8988T (cell line): ENCODE measurements around the gene STX4.
A peak's percentile ranks its signal among the peaks of the same experiment; 100 is the strongest.

Experiments
- DNase-seq: peaks from one replicate; pipeline ENCODE4 v3.0.0; 2011

Gene STX4

DNA sequence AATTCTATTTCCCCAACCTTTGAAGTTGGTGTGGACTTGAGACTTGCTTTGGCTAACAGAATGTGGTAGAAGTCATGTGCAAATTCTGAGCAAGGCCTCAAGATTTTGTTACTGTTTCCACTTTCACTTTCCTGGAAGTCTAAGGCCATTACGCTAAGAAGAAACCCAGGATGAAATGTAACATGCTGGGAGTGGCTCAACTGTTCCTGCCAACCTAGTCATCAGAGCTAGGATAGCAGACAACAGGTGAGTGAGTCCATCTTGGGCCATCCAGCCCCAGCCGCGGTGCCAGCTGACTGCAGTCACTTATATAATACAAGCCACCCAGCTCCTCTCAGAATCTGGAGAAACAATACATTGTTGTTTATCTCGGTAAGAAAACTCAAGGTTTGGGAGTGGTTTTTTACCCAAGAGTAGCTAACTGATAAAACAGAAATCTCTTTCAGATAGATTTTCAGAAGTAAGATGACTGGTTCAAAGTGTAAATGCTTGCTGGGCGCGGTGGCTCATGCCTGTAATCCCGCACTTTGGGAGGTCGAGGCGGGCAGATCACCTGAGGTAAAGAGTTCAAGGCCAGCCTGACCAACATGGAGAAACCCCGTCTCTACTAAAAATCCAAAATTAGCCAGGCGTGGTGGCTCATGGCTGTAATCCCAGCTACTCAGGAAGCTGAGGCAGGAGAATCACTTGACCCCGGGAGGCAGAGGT, 10.7 kb upstream of the STX4 start:
- DNase-seq, result no peak

DNA sequence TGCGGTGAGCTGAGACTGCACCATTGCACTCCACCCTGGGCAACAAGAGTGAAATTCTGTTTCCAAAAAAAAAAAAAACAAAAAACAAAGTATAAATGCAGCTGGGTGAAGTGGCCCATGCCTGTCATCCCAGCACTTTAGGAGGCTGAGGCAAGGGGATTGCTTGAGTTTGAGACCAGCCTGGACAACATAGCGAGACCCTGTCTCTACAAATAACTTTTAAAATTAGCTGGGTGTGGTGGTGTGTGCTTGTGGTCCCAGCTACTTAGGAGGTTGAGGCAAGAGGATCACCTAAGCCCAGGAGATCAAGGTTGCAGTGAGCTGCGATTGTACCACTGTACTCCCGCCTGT, 10.1 kb upstream of the STX4 start:
- no peak for DNase-seq

DNA sequence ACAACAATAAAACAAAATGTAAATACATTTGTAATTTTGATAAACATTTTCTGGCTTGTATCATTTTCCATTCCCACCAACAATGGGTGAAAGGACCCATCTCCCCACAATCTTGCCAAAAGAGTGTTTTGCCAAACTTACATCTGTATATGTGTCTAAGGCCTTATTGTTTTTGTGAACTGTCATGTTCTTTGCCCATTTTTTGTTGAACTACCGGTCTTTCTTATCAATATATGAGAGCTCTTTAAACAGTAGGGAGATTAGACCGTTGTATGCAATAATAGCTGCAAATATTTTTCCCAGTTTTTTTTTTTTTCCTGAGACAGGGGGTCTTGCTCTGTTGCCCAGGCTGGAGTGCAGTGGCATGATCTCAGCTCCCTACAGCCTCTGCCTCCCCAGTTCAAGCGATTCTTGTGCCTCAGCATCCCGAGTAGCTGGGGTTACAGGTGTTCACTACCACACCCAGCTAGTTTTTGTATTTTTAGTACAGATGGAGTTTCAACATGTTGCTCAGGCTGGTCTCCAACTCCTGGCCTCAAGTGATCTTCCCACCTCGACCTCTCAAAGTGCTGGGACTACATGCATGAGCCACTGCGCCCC, 9.6 kb upstream of the STX4 start:
- no peak for DNase-seq

DNA sequence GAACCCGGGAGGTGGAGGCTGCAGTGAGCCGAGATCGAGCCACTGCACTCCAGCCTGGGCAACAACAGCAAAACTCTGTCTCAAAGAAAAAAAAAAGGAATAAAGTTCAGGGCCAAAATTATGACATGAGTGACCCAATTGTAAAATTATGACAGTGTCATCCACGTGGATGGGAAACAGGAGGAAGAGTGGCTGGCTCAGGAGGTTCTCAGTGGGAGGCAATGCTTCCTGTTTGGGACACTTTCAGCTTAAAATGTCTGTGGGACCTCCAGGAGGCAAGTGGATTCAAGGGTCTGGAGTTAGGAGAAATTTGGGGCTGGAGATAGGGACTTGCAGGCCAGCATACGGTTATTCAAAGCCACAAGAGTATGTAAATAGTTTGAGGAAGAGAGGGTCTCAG, 8.0 kb upstream of the STX4 start:
- DNase-seq, result no peak

DNA sequence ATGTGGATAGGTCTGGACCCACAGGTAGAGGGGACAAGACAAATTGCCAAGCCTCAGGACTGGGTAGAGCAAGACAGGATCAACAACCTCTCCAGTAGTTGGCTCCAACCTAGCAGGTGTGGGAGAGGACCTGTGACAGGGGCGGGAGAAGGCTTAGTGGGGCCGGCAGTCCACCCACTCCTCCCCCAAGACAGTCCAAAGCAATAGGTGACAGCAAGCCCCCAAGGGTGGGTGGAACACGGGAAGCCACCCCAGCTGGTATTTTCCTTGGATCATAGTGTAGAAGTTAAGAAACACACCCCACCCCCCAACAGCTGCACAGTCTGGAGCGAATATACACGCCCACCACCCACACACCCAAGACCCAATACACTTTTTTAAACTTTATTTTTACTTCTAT, 4.1 kb upstream of the STX4 start:
- DNase-seq, result no peak

DNA sequence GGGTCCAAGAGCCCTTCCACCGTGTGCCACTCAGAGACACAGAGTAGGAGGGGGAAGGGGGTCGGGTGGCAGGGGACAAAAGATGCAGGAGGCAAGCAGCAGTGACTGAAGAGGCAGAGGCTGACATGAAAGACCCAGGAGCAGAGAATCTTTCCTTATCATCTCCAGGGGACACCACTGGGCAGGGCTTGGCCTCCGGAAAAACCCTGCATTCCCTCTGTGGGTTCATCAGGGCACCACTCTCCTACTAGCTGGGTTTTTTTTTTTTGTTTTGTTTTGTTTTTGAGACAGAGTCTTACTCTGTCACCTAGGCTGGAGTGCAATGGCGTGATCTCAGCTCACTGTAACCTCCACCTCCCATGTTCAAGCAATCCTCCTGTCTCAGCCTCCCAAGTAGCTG, 2.1 kb upstream of the STX4 start:
- DNase-seq, result no peak

DNA sequence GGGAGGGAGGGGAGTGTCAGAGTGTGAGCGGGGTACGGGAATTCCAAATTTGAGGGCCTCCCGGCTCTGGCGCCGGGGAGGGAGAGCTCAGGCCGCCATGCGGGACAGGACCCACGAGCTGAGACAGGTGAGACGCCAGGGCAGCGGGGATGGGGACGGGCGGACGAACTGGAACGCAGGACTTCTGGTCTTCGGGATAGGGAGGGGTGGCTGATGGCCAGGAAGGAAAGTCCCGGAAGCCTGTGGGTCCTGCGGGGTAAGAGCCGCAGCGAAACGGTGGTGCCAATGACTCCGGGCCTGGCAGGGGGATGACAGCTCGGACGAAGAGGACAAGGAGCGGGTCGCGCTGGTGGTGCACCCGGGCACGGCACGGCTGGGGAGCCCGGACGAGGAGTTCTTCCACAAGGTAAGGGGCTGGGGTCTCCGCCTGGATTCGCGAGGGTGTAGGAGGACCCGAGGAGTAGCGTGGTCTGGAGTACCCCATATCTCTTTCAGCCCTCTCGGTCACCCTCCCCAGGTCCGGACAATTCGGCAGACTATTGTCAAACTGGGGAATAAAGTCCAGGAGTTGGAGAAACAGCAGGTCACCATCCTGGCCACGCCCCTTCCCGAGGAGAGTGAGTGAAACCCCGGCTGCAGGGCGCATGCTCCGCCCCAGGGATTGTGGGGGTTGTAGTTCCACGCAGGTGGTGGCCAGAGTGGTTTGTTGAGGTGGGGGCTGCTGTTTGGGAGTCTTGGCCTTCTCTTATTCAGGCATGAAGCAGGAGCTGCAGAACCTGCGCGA, 543 bp downstream of the STX4 start:
- peak; percentile 92 for DNase-seq

DNA sequence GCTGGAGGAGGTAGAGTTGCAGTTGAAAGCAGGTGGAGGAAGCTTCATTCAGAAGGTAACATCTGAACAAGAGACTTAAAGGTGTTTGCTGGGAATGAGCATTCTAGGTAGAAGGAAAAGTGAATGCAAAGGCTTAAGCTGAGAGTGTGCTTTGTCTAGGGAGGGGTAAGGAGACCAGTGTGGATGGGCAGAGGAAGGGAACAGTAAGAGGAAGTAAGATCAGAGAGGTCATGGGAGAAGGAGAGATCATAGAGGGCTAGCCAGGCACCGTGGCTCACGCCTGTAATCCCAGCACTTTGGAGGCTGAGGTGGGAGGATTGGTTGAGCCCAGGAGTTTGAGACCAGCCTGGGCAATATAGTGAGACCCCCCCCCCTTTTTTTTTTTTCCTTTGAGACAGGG, 3.3 kb downstream of the STX4 start:
- no peak for DNase-seq

DNA sequence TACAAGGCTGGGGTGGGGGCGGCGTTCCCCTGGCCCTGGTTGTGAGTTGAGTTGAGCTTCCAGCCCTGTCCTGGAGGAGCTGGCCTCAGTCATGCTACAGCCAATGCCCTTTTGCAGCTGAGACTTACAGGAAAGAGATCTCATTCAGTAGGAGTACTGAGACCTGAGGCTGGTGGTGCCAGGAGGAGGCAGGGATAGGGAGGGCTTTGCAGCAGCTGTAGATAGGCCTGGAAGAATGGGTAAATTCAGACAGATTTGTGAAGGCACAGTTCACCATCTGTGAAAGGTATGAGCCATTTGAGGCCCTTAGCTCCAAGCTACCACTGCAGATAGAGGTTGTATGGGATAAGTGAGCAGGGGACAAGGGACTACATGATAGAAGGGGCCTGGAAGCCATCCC, 5.6 kb downstream of the STX4 start:
- no peak for DNase-seq

DNA sequence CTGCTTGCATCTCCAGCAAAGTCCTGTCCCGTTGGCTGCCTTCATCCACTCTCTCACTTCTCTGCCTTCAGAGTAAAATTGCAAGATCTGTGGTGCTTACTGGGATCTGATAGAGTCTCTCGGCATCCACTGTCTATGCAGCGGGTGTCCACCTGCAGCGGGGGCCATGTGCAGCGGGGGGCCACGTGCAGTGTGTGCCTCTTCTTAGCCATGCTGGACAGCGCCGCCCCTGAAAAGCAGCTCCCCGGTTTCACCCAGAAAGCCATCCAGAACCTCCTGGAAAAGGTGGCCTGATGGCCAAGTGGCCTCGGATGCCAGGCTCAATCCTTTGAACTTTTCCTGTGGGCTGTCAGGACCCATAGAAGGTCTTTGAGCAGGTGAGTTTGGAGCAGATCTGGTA, 9.5 kb downstream of the STX4 start:
- no peak for DNase-seq

DNA sequence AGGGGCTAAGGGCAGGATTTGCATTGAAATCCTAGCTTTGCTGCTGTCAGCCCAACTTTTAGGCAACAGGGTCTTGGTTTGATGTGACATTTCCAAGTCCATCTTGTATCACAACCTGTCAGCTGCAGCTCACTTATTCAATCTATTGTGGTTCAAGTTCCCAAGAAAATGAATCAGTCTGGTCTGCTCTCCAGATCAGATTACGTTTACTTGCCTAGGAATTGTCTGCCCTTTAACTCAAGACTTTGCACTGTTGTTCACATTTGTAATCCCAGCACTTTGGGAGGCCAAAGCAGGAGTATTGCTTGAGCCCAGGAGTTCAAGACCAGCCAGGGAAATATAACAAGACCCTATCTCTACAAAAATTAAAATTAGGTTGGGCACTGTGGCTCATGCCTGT, 10.0 kb downstream of the STX4 start:
- DNase-seq, result no peak

DNA sequence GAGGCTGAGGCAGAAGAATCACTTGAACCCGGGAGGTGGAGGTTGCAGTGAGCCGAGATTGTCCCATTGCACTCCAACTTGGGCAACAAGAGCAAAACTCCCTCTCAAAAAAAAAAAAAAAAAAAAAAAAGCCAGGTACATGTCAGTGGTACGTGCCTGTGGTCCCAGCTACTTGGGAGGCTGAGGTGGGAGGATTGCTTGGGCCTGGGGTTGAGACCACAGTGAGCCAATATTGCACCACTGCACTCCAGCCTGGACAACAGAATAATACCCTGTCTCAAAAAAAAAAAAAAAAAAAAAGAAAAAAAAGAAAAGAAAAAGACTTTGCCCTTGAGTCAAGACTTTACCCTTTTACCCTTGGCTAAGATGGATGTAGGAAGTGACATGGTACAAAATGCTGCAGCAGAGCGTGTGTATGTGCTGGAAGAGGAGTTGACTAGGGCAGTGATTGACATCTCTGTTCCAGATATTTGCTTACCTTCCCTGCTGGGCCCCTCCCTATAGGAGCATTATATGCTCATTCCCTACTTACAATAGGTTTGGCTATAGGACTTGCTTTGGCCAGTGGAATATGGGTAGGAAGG, 10.6 kb downstream of the STX4 start:
- no peak for DNase-seq

DNA sequence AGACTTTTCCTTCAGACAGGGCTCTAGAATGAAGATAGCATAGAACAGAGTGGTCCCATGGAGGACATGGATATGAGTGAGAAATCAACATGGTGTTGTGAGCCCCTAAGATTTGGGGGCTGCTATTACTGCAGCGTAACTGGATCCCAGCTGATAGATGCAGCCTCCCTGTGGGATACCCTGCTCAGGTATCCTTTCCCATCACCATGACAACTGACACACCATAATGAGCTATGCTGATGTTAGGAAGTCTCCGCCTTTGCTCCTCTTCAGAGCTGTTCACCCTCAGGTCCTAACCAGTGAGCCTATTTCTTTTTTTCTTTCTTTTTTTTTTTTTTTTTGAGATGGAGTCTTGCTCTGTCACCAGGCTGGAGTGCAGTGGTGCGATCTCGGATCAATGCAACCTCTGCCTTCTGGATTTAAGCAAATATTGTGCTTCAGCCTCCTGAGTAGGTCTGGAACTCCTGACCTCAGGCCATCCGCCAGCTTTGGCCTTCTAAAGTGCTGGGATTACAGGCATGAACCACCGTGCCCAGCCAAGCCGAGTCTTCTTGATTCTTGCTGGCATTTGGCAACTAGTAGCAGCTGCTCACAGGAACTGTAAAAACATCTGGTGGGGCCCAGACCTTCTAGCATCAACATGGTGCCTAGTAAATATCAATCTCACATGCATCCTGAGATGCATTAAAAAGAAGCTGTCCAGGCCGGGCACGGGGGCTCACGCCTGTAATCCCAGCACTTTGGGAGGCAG, 17.1 kb downstream of the STX4 start:
- no peak for DNase-seq

DNA sequence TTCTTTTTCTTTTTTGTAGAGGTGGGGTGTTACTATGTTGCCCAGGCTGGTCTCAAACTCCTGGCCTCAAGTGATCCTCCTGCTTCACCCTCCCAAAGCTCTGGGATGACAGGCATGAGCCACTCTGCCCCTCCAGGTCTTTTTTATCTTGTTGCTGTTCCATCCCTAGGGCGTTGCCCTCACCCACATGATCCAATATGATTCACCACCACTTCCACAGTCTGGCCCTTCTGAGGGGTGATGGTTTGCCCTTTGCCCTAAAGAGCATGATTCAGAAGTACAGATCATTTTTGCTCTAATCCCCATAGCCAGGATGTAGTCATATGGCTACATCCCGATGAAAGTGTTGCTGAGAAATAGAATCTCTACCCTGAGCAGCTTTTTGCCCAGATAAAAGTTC, 18.8 kb downstream of the STX4 start:
- no peak for DNase-seq

DNA sequence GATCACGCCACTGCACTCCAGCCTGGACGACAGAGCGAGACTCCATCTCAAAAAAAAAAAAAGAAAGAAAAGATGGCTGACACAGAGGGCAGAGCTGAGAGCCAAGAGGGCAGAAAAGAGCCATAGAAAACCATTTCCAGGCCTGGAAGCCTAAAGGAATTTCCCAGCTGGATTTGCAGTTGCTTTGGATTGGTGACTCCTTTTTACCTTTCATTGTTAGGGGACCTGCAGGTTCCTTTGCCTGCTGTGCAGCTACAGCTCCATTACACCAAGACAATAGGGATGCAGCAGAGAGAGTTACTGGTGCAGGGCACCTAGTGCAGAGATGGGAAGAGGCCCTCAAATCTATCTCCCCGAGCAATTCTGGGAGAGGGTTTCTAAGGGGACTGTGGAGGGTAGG, 22.3 kb downstream of the STX4 start:
- DNase-seq, result no peak

DNA sequence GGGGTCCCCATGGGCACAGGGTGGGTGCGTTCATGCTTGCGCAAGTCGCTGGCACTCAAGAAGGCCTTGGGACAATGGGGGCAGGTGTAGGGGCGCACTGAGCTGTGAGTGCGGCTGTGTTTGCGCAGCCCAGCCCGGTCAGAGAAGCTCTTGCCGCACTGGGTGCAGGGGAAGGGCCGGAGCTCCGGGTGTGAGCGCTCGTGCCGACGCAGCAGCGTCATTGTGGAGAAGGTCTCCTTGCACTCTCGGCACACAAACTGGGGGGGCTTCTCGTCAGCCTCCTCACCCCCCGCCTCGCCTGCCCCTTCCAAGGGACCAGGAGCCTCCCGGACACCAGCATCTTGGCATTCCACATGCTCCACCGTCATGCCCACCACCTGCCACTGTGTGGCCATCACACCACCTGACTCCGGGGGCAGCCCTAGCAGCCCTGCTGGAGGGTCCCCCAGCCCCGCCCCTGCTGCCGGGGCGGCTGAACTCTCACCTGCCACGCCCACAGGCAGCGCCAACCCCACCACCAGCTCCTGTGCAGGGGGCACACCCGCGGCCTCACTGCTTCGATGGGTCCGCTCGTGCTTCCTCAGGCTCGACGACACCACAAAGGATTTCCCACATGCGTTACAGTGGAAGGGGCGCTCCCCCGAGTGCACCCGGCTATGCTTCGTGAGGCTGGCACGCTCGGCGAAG, 27.9 kb downstream of the STX4 start:
- DNase-seq, result no peak

DNA sequence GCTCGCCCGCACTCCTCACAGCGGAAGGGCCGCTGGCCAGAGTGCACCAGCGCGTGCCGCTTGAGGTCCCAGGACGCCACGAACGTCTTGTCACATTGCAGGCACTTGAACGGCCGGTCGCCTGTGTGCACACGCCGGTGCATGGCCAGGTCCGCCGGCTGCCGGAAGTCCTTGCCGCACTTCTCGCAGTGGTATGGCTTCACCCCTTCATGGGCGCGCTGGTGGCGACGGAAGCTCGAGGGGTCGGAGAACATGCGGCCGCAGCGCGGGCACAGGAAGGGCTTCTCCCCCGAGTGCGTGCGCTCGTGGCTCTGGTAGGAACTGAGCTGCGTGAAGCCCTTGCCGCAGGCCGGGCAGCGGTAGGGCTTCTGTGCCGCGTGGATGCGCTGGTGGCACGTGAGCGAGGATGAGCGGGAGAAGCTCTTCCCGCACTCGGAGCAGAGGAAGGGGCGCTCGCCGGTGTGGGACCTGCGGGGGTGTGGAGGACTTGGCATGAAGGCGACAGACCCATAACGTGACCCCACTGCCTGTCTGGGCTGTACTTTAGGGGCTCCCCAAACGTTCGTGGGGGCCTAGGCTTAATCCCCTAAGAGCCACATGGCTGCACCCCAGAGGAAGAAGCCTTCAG, 28.6 kb downstream of the STX4 start:
- DNase-seq, result no peak

DNA sequence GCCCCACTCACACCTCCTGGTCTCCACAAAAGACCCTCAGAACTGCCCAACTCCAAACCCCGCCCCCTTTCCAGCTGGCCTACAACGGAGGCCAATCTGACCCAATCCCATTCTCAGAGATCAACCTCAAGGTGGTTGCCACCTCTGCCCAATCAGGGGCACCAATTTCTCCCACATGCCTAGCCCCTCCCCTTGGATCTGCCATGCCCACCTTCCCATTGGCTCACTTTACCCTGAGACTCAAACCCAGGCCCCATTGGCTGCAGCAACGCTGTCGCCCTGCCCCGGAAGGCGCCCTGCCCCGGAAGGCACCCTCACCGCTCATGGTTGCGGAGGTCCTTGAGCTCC, 30.1 kb downstream of the STX4 start:
- DNase-seq, result peak; percentile 2

DNA sequence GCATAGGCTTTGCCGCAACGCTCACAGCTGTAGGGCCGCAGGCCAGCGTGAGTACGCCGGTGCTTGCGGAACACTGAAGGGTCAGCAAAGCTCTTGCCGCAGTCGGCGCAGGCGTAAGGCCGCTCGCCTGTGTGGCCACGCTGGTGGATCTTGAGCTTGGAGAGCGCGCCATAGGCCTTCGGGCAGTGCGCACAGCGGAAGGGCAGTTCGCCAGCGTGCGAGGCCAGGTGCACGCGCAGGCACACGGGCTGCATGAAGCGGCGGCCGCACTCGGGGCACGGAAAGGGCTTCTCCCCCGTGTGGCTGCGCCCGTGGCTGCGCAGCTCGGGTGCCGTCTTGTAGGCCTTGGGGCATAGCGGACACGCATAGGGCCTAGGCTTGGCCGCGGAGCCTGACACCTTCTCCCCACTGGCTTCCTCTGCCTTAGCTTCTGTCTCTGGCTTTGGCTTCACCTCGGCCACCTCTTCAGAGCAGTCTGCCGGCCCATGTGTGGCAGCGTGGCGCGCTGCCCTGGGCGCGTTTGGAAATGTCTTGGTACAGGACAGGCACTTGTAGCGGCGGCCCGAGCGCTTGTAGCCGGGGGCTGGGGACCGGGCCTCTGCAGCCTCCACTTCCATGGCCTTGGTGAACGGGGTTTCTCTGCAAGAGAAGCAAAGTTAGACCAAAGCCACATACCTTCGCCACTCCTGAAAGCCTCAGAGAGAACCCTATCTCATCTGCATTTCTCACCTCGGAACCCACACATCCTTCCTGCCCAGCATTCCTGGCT, 30.7 kb downstream of the STX4 start:
- no peak for DNase-seq

DNA sequence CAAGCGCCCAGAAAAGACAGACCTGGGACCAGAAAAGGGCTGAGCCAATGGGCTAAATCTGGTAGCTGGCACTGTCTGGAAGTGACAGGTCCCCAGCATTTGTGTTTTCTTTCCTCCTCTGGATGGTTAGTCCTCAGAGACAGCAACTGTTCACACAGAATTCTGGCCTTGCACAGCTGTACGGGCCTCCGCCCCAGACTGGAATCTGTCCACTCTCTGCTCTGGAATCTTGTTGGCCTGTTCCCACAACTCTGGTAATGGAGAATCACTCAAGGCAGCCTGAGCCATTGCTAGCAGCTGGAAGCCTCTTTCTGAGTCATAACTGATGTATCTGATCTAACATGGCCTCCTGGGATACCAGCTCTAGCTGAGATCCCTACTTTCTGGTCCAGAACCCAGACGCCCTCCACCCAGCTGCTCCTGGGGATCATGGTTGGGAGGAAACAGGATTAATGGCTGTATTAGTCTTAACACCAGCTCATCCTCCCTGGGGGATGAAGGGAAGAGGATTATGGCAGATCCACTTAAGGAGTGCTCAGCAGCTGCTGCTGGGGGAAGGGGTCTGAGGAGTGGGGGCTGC, 31.6 kb downstream of the STX4 start:
- DNase-seq, result peak; percentile 57

DNA sequence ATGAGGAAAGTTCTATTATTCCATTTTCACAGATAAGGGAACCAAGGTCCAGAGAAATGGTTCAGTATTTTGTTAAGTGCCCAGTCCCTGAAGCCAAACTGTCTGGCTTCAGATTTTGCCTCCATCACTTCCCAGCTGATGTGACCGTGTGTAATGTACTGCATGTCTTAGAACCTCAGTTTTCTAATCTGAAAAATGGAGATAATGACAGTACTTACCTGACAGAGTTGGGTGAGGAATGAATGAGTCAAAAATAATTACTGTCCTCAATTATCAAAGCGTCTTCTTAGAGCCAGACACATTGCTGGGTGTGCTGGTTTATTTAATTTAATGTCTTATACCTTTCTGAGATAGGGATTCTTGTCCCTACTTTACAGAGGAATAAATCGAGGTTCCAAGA, 34.0 kb downstream of the STX4 start:
- no peak for DNase-seq
